Ascending aorta (tissue), 2 donors: Measurements from ENCODE around the gene BZW1. TPM values are rescaled to one million over a fixed set of nuclear protein-coding genes. Genes with fewer than 3 reads are reported as not detected.

Source experiments
- DNase-seq, 2 donors: peaks; one replicate each; pipeline ENCODE4 v3.0.0-alpha.2; 2019; ENCODE audit warnings: low spot score in 2 of 2
- H3K27ac ChIP-seq, 2 donors: fragments of 200-600 bp; sonication (generic); one replicate each; pipeline ENCODE4 v1.5.1; 2016 to 2017; ENCODE audit warnings: mild to moderate bottlenecking in 1 of 2
- H3K27me3 ChIP-seq: fragments of 200-600 bp; sonication (generic); one replicate; pipeline ENCODE4 v1.5.1; 2017
- H3K36me3 ChIP-seq, 2 donors: fragments of 200-600 bp; sonication (generic); one replicate each; pipeline ENCODE4 v1.5.1; 2016
- H3K4me1 ChIP-seq, 2 donors: fragments of 200-600 bp; sonication (generic); one replicate each; pipeline ENCODE4 v1.5.1; 2016 to 2017; ENCODE audit warnings: mild to moderate bottlenecking in 1 of 2
- H3K4me3 ChIP-seq, 2 donors: fragments of 200-600 bp; sonication (generic); one replicate each; pipeline ENCODE4 v1.5.1; 2016 to 2017; ENCODE audit warnings: mild to moderate bottlenecking in 1 of 2
- H3K9me3 ChIP-seq, 2 donors: fragments of 200-600 bp; sonication (generic); one replicate each; pipeline ENCODE4 v1.5.1; 2016
- CTCF ChIP-seq, 3 experiments: fragments of 200-600 bp in 2 of 3; fragments of 450-650 bp in 1 of 3; sonication (generic) in 2 of 3; IDR thresholded peaks; one replicate each; pipeline ENCODE4 v1.5.1; 2016 to 2019; ENCODE audit warnings: antibody characterized with exemption in 3 of 3, mild to moderate bottlenecking in 1 of 3, moderate library complexity in 1 of 3
- intact Hi-C: fragments of 100-400 bp; cut with DNase I; formaldehyde crosslinking; loops from one replicate; pipeline ENCODE4 v1.15.1; 2023
- total RNA-seq: library from RNA; depleted of rRNA; stranded (reverse); fragments of >200 nt; gene quantifications from one replicate; pipeline ENCODE4 v1.1.0, GENCODE V29; 2016

BZW1 gene
- total RNA-seq, 1 donor from 2014 or later, result 85.4 TPM

DNA sequence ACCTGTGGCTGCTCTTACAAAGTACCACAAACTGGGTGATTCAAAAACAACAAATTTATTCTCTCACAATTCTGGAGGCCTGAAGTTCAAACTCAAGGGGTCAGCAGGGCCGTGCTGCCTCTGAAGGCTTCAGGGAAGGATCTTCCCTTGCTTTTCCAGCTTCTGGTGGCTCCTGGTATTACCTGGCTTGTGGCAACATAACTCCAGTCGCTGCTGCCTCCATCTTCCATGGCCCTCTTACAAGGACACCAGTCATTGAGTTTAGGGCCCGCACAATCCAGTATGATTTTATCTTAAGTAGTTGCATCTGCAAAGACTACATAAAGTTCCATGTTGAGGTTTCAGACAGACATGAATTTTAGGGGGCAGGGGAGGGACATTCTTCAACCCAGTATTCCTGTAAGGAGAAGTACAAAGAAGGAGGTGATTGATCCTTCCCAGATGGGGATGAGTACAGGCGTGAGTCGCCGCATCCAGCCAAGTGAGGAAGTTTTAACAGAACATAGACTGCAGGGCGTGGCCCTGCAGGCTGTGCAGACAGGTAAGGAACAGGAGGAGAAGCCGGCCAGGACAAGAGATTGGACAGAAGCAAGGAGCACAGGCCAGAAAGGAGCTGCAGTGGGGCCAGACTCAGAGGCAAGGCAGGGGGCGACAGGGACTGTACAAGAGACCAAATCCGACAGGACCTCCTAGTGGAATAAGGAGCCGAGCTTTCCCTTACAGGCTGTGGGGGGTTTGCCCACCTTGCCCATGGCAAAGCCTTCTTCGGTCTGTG is 44.4 kb upstream of the BZW1 start:
- TF ChIP-seq CTCF (IDR thresholded peaks at IDR 0.05), result no peak
- Histone ChIP-seq H3K4me1 (peaks cover 13 to 19% of the 10 kb centered on the region in 2 donors), H3K4me3 (no peak overlapping the region), H3K9me3 (no peaks in the 10 kb centered on the region), H3K27ac (no peak overlapping the region), H3K27me3 (no peaks in the 10 kb centered on the region), H3K36me3 (no peaks in the 10 kb centered on the region)
- intact Hi-C loops, result no loop called here
- no peak for DNase-seq

GRCh38 chr2:200770847-200771246 is 40.9 kb upstream of the BZW1 start:
- DNase-seq, result no peak
- Histone ChIP-seq H3K4me3 (no peak overlapping the region), H3K27me3 (no peaks in the 10 kb centered on the region), H3K36me3 (no peaks in the 10 kb centered on the region), H3K4me1 (peaks cover 9% of the 10 kb centered on the region in 2 donors), H3K27ac (peak overlapping the region; percentile 39 to 56), H3K9me3 (no peaks in the 10 kb centered on the region)
- intact Hi-C loops, result no loop called here
- no peak for TF ChIP-seq CTCF (IDR thresholded peaks at IDR 0.05)

- intact Hi-C loops, result no loop called here
- Histone ChIP-seq H3K9me3 (no peaks in the 10 kb centered on the region), H3K4me1 (peaks cover 6% of the 10 kb centered on the region in 2 donors), H3K27me3 (no peaks in the 10 kb centered on the region), H3K4me3 (no peak overlapping the region), H3K27ac (no peak overlapping the region), H3K36me3 (no peaks in the 10 kb centered on the region)
- TF ChIP-seq CTCF (IDR thresholded peaks at IDR 0.05), result no peak
- DNase-seq, result no peak
Observed at GRCh38 chr2:200772620-200773019, 39.1 kb upstream of the BZW1 start.

DNA sequence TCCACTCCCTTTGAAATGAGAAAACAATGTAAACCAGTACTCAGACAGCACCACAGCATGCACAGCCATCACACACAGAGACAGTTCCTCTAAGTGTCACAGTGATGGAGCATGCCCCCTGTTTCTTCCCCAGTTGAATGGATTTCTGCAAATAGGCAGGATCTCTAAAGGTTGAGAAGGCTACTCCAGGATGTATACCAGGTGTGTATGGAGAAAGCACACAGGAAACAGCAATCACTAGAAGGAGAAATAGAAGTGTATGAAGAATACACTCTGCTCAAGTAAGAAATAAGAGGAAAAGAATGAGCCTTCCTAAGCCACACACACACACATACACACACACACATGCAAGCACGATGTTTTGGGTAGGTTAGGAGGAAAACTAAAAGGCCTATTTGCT is 38.6 kb upstream of the BZW1 start:
- no peak for DNase-seq
- Histone ChIP-seq H3K36me3 (no peaks in the 10 kb centered on the region), H3K27ac (no peak overlapping the region), H3K9me3 (no peaks in the 10 kb centered on the region), H3K27me3 (no peaks in the 10 kb centered on the region), H3K4me3 (no peak overlapping the region), H3K4me1 (peaks cover 6 to 9% of the 10 kb centered on the region in 2 donors)
- intact Hi-C loops, result no loop called here
- no peak for TF ChIP-seq CTCF (IDR thresholded peaks at IDR 0.05)

DNA sequence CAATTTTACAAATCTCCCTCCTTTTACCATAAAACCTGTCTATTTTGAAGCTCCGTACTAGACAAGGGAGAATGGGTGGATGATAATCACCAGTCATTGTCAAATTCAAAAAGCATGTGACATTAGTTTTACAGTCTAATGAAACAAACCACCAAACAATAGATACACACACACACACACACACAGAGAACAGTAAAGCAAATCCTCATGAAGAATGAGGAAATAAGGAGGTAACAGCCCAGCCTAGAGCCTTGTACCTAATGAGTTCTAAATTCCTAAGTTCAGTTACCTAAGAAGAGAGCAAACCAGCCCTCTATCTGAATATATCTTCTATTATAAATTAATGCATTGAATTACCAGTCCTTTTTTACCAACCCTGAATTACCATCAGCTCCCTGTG is 36.8 kb upstream of the BZW1 start:
- intact Hi-C loops, result no loop called here
- H3K36me3 ChIP-seq, result no peaks in the 10 kb centered on the region
- no peak overlapping the region for H3K4me3 ChIP-seq
- no peak for DNase-seq
- peaks cover 6 to 13% of the 10 kb centered on the region in 2 donors for H3K4me1 ChIP-seq
- no peak overlapping the region for H3K27ac ChIP-seq
- H3K27me3 ChIP-seq, result no peaks in the 10 kb centered on the region
- TF ChIP-seq CTCF (IDR thresholded peaks at IDR 0.05), result no peak
- H3K9me3 ChIP-seq, result no peaks in the 10 kb centered on the region
